Neural progenitor cell (in vitro differentiated cells): ENCODE measurements around the gene RPS6KA1.

Experiments
- EZH2 ChIP-seq: fragments of 200-600 bp; sonication (generic); IDR thresholded peaks from 2 replicates; pipeline ENCODE4 v1.6.1; 2017; ENCODE audit warnings: antibody characterized with exemption, mild to moderate bottlenecking, moderate library complexity
- EZH2phosphoT487 ChIP-seq: fragments of 200-600 bp; sonication (generic); IDR thresholded peaks from 2 replicates; pipeline ENCODE4 v1.6.1; 2017; ENCODE audit warnings: antibody characterized with exemption
- TF ChIP-seq, protein P1 (sequence below): fragments of 200-600 bp; sonication (generic); IDR thresholded peaks from 2 replicates; pipeline ENCODE4 v1.5.1; 2017; ENCODE audit warnings: antibody characterized with exemption, mild to moderate bottlenecking

DNA sequence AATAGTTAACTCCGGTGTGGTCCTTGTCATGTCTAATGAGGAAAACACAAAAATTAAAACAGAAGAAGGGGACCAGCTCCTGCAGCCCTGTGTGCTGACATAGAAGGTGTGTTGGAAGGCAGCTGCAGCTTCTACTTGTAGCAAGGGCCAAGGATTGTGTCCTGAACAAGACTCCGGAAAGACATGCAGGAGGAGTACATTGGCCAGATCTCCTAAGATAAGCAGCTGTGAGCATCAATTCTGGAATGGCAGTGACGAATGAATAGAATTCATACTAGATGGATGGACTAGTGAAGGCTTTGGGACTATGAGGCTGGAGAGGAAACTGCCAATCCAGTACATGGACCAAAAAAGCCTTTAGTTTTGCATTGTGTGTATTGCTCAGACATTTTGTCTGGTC, 19.3 kb downstream of the RPS6KA1 start:
- TF ChIP-seq, protein P1, sequence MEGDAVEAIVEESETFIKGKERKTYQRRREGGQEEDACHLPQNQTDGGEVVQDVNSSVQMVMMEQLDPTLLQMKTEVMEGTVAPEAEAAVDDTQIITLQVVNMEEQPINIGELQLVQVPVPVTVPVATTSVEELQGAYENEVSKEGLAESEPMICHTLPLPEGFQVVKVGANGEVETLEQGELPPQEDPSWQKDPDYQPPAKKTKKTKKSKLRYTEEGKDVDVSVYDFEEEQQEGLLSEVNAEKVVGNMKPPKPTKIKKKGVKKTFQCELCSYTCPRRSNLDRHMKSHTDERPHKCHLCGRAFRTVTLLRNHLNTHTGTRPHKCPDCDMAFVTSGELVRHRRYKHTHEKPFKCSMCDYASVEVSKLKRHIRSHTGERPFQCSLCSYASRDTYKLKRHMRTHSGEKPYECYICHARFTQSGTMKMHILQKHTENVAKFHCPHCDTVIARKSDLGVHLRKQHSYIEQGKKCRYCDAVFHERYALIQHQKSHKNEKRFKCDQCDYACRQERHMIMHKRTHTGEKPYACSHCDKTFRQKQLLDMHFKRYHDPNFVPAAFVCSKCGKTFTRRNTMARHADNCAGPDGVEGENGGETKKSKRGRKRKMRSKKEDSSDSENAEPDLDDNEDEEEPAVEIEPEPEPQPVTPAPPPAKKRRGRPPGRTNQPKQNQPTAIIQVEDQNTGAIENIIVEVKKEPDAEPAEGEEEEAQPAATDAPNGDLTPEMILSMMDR, result no peak
- TF ChIP-seq EZH2, result no peak
- TF ChIP-seq EZH2phosphoT487, result no peak
